HL-60 (cell line): ENCODE data around the gene STX1B.

Experiments
- GABPA ChIP-seq: IDR thresholded peaks from 2 replicates; pipeline ENCODE4 v1.6.1; 2012; ENCODE audit warnings: low read depth
- POLR2AphosphoS5 ChIP-seq: IDR thresholded peaks from 2 replicates; pipeline ENCODE4 v1.6.1; 2012; ENCODE audit warnings: low read depth
- TF ChIP-seq, protein P1 (sequence below): IDR thresholded peaks from one replicate; pipeline ENCODE4 v1.5.1; 2011; ENCODE audit warnings: low read length, control low read depth, inconsistent platforms; ENCODE audit not compliant: insufficient read depth
- TF ChIP-seq, protein P2 (sequence below): IDR thresholded peaks from 2 replicates; pipeline ENCODE4 v1.6.1; 2012; ENCODE audit warnings: low read depth; ENCODE audit not compliant: insufficient replicate concordance

DNA sequence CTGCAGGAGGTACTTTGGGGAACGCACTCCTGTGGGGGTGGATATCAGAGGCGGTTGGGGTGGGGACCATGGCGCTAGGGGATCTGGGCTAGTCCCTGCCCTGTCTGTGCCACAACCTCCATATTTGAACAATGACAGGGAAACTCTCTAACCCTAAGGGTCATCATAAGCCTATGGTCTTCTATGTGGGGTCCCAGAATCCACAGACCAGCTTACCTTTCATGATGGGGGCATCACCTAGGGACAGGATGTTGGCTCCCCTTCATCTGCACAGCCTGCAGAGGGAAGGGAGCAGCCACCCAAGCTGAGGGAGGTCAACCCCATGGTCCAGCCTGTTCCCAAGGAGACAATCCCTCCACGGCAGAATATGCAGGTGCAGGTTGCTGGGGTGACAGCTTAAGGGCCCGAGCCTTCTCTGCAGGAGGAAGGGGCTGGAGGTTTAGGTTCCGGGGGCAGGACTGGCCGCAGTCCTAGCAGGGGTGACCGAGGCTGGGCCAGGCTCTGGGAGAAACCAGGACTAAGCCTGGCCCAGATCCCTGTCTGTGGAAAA is 59.8 kb downstream of the STX1B start:
- TF ChIP-seq, protein P1, sequence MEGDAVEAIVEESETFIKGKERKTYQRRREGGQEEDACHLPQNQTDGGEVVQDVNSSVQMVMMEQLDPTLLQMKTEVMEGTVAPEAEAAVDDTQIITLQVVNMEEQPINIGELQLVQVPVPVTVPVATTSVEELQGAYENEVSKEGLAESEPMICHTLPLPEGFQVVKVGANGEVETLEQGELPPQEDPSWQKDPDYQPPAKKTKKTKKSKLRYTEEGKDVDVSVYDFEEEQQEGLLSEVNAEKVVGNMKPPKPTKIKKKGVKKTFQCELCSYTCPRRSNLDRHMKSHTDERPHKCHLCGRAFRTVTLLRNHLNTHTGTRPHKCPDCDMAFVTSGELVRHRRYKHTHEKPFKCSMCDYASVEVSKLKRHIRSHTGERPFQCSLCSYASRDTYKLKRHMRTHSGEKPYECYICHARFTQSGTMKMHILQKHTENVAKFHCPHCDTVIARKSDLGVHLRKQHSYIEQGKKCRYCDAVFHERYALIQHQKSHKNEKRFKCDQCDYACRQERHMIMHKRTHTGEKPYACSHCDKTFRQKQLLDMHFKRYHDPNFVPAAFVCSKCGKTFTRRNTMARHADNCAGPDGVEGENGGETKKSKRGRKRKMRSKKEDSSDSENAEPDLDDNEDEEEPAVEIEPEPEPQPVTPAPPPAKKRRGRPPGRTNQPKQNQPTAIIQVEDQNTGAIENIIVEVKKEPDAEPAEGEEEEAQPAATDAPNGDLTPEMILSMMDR = no peak
- TF ChIP-seq, protein P2, sequence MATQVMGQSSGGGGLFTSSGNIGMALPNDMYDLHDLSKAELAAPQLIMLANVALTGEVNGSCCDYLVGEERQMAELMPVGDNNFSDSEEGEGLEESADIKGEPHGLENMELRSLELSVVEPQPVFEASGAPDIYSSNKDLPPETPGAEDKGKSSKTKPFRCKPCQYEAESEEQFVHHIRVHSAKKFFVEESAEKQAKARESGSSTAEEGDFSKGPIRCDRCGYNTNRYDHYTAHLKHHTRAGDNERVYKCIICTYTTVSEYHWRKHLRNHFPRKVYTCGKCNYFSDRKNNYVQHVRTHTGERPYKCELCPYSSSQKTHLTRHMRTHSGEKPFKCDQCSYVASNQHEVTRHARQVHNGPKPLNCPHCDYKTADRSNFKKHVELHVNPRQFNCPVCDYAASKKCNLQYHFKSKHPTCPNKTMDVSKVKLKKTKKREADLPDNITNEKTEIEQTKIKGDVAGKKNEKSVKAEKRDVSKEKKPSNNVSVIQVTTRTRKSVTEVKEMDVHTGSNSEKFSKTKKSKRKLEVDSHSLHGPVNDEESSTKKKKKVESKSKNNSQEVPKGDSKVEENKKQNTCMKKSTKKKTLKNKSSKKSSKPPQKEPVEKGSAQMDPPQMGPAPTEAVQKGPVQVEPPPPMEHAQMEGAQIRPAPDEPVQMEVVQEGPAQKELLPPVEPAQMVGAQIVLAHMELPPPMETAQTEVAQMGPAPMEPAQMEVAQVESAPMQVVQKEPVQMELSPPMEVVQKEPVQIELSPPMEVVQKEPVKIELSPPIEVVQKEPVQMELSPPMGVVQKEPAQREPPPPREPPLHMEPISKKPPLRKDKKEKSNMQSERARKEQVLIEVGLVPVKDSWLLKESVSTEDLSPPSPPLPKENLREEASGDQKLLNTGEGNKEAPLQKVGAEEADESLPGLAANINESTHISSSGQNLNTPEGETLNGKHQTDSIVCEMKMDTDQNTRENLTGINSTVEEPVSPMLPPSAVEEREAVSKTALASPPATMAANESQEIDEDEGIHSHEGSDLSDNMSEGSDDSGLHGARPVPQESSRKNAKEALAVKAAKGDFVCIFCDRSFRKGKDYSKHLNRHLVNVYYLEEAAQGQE = no peak
- TF ChIP-seq GABPA = no peak
- TF ChIP-seq POLR2AphosphoS5 = no peak
